Heart right ventricle (tissue), 16 donors: ENCODE data around the gene SLC16A3. TPM values are rescaled to one million over a fixed set of nuclear protein-coding genes. Genes with fewer than 3 reads are reported as not detected.
A peak's percentile ranks its signal among the peaks of the same experiment; 100 is the strongest.

Experiments used
- ATAC-seq, 8 donors: fragments of 200-7000 bp; cut with Tn5 transposase; one replicate each; pipeline ENCODE4 v1.9.1; 2020; ENCODE audit warnings: mild to moderate bottlenecking in 8 of 8, moderate library complexity in 8 of 8, moderate number of reproducible peaks in 1 of 8
- DNase-seq, 2 donors: peaks; one replicate each; pipeline ENCODE4 v3.0.0-alpha.2; 2020
- H3K27ac ChIP-seq, 10 donors: fragments of 200-600 bp; sonication (generic) in 2 of 10; one replicate each; pipeline versions ENCODE4 v1.5.0 to v1.8.0; 2020 to 2022; ENCODE audit warnings: mild to moderate bottlenecking in 3 of 10
- H3K27me3 ChIP-seq, 7 donors: fragments of 200-600 bp; one replicate each; pipeline ENCODE4 v1.8.0; 2021 to 2022; ENCODE audit warnings: mild to moderate bottlenecking in 2 of 7
- H3K36me3 ChIP-seq, 9 donors: fragments of 200-600 bp; sonication (generic) in 1 of 9; one replicate each; pipeline versions ENCODE4 v1.5.0 to v1.8.0; 2020 to 2022; ENCODE audit warnings: mild to moderate bottlenecking in 2 of 9
- H3K4me1 ChIP-seq, 9 donors: fragments of 200-600 bp; sonication (generic) in 1 of 9; one replicate each; pipeline versions ENCODE4 v1.5.0 to v1.8.0; 2020 to 2022; ENCODE audit warnings: mild to moderate bottlenecking in 4 of 9
- H3K4me3 ChIP-seq, 10 donors: fragments of 200-600 bp; sonication (generic) in 2 of 10; one replicate each; pipeline versions ENCODE4 v1.5.0 to v1.8.0; 2020 to 2022; ENCODE audit warnings: mild to moderate bottlenecking in 7 of 10, moderate library complexity in 2 of 10
- H3K9me3 ChIP-seq, 11 donors: fragments of 200-600 bp in 10 of 11; sonication (generic) in 2 of 11; one replicate each; pipeline versions ENCODE4 v1.5.0 to v1.8.0; 2013 to 2022; ENCODE audit warnings: mild to moderate bottlenecking in 2 of 11, control low read depth in 1 of 11, moderate library complexity in 1 of 11
- WGBS, 2 donors: extraction: QIAGEN DNeasy Blood & Tissue Kit; methylation state at CpG; one replicate each; pipeline ENCODE4 v1.1.7; 2013; ENCODE audit warnings: inconsistent platforms in 1 of 2; 5-methylcytosine and 5-hydroxymethylcytosine counted together
- intact Hi-C, 10 donors: fragments of 100-400 bp; cut with DNase I; formaldehyde crosslinking; loops; one replicate each; pipeline versions ENCODE4 v1.11.1 to v1.14.2; 2022
- long read RNA-seq, 3 donors: library from polyadenylated mRNA; unstranded; transcript quantifications; one replicate each; pipeline ENCODE4 v2.0.0, GENCODE V29; 2020 to 2021
- polyA plus RNA-seq, 2 donors: library from polyadenylated mRNA; stranded (reverse); fragments of 200-250 nt; gene quantifications; one replicate each; pipeline ENCODE4 v1.2.3, GENCODE V29; 2013
- total RNA-seq, 10 donors: library from RNA; stranded (reverse); fragmentation: NEBNext Ultra II Directional in 3 of 10; extraction: Animal tissue kit (Norgen Biotek cat#: 25700) in 3 of 10; gene quantifications; one replicate each; pipeline versions ENCODE4 v1.2.1 to v1.2.4, GENCODE V29; 2021 to 2023
- TF ChIP-seq, protein P1 (sequence below), 9 donors: fragments of 200-600 bp; sonication (generic) in 2 of 9; IDR thresholded peaks; one replicate each; pipeline versions ENCODE4 v1.5.0 to v1.8.0; 2021 to 2022; ENCODE audit warnings: antibody characterized with exemption in 9 of 9, mild to moderate bottlenecking in 5 of 9, moderate library complexity in 1 of 9
- donor health status: Arrhythmogenic right ventricular cardiomyopathy.
- donor health status: ischemic (EF 13 %, LVEDD 7.1; RV severe dilation, severe dysfunction).
- donor health status: healthy with polysubstance abuse.
- donor health status: DM: no; HTN: yes; CAD: no.
- donor health status: DM: no; HTN: no; CAD: no.
- donor health status: ischemic (EF 25% LVEDD 6.9; RV normal size, moderate dysfunction).
- donor health status: ischemic (EF 25% LVEDD 5.7; RV mildly dilated, moderate dysfunction).
- donor health status: healthy.
- donor health status: DM: yes; HTN: yes; CAD: no.
- donor health status: Ischemic cardiomyopathy.
- donor health status: ischemic (EF 35%, LVEDD 5.7; RV mildly dilated, moderate dysfunction).
- donor health status: nonischemic (EF 11% LVEDD 7.7; RV severe dilation, severe dysfunction).
- donor health status: DM: yes; HTN: yes; CAD: no.
- donor health status: PGD.
- donor health status: ischemic (EF 29% LVEDD 5.4; RV normal size, mild dysfunction).
- donor health status: nonischemic (EF 23%, LVEDD 6.1; RV moderate dilation, normal function).

SLC16A3 gene
- 10 to 100 TPM in 5 of 10 donors, 1 to 10 TPM in 5; 4.8 to 65.3 (median 10.1) TPM for total RNA-seq
- polyA plus RNA-seq, result 10 to 100 TPM in 1 of 2 donors, 1 to 10 TPM in 1; 8.4 to 33.6 TPM
- long read RNA-seq, donor 1, partial matches to known transcripts, result 0 of 3 reads
- long read RNA-seq, donor 1, other reads (novel, unspliced or antisense), result 0 of 3 reads
- long read RNA-seq, donor 2, full-length matches to known transcripts, result 4 of 9 reads
- long read RNA-seq, donor 2, partial matches to known transcripts, result 1 of 9 reads
- long read RNA-seq, donor 2, other reads (novel, unspliced or antisense), result 4 of 9 reads
- long read RNA-seq, donor 3, full-length matches to known transcripts, result 3 of 7 reads
- long read RNA-seq, donor 3, partial matches to known transcripts, result 0 of 7 reads
- long read RNA-seq, donor 3, other reads (novel, unspliced or antisense), result 4 of 7 reads

DNA sequence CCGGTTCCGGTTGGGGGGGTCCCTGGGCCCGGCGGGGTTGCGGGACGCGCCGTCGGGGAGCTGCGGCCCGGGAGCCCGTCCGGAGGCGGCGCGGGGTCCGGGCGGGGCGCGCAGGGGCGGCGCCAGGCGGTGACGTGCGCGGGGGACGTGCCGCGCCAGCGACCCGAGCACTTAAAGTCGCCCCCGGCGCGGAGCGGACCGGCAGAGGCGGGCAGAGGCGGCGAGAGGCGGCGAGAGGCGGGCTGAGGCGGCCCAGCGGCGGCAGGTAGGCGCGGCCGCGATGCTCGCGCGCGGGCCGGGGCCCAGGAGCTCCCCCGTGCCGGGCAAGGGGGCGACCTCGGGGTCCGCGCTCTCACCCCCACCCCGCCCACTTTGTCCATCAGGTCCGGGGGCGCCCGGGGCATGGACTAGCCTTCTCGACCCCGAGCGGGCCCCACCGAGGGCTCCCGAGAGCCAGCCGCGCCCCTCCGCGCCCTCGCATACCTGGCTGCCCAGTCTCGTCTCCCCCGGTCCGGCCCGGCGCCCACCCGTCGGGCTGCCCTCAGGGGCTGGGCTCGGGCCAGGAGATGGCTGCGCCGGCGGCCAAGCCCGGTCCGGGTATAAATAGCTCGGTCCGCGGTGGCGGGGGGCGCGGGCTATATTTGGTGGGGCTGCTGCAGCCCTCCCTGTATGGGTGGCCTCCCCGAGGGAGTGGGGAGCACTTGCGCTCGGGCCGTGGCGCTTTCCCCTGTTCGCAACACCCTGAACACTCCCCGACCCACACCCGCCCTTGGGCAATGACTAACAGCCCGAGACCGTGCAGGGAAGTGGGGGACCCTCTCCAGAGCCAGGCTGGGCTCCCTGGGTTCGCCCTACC, at the start of gene SLC16A3:
Gene SLC16A3 (plus strand): TSS at position 201 of the 856 bp plus-strand sequence. CDS start 6,967 bp downstream, outside the sequence.
- 3 to 4% methylated on average over 68 to 104 of the region's 105 CpGs for WGBS, 2 donors
- Histone ChIP-seq H3K9me3 (no peaks in the 10 kb centered on the region), H3K27me3 (no peaks in the 10 kb centered on the region), H3K4me1 (peaks cover 16 to 77% (median 58%) of the 10 kb centered on the region in 9 donors), H3K27ac (peak within 1 kb of the TSS; percentile 85 to 100 (median 97)), H3K4me3 (peak within 1 kb of the TSS; percentile 35 to 88 (median 70)), H3K36me3 (peaks cover 0 to 8% (median 0%) of the 10 kb centered on the region in 9 donors)
- TF ChIP-seq, protein P1, sequence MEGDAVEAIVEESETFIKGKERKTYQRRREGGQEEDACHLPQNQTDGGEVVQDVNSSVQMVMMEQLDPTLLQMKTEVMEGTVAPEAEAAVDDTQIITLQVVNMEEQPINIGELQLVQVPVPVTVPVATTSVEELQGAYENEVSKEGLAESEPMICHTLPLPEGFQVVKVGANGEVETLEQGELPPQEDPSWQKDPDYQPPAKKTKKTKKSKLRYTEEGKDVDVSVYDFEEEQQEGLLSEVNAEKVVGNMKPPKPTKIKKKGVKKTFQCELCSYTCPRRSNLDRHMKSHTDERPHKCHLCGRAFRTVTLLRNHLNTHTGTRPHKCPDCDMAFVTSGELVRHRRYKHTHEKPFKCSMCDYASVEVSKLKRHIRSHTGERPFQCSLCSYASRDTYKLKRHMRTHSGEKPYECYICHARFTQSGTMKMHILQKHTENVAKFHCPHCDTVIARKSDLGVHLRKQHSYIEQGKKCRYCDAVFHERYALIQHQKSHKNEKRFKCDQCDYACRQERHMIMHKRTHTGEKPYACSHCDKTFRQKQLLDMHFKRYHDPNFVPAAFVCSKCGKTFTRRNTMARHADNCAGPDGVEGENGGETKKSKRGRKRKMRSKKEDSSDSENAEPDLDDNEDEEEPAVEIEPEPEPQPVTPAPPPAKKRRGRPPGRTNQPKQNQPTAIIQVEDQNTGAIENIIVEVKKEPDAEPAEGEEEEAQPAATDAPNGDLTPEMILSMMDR (IDR thresholded peaks at IDR 0.05), result no peak
- DNase-seq, result peak in 1 of 2 donors; percentile 75
- ATAC-seq, result peak in 4 of 8 donors; percentile 13 to 31 (median 16)
- intact Hi-C loops, result no loop called here

- TF ChIP-seq, protein P1 (IDR thresholded peaks at IDR 0.05), result no peak
- Histone ChIP-seq H3K27me3 (no peaks in the 10 kb centered on the region), H3K36me3 (peaks cover 0 to 85% (median 10%) of the 10 kb centered on the region in 9 donors), H3K27ac (no peak overlapping the region), H3K9me3 (no peaks in the 10 kb centered on the region), H3K4me1 (no peaks in the 10 kb centered on the region), H3K4me3 (no peak overlapping the region)
- intact Hi-C loops, result no loop called here
- ATAC-seq, result no peak
- DNase-seq, result no peak
- WGBS, 2 donors, result 93 to 94% methylated on average over 13 of the region's 13 CpGs
These were observed 49.4 kb upstream of the SLC16A3 start for GRCh38 chr17:82179412-82179811.

DNA sequence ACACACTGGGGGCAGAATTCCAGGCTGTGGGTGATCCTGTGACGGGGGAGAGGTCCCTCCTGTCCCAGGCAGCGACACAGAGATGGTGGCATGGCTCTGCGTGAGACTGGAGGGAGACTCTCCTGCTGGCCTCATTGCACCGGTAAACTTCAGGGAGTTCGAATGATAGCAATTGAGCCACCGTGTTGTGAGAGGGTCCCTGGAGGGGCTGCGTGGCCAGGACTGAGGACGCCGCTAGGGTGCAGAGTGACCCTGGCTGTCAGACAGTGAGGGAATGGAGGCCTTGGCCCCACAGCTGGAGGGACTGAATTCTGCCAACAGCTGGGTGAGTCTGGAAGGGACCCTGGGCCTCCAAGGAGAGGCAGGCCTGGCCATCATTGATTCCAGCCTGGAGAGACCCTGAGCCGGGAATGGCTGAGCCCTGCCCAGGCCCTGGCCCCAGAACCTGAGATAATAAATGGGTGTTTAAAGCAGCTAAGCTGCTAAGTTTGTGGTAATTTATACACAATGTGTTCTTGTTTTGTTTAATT, 48.8 kb upstream of the SLC16A3 start:
- 93 to 95% methylated on average over 10 of the region's 10 CpGs for WGBS, 2 donors
- H3K9me3 ChIP-seq, result no peaks in the 10 kb centered on the region
- intact Hi-C loops, result no loop called here
- no peak overlapping the region for H3K27ac ChIP-seq
- H3K4me1 ChIP-seq, result no peaks in the 10 kb centered on the region
- TF ChIP-seq, protein P1 (IDR thresholded peaks at IDR 0.05), result no peak
- ATAC-seq (no peak), DNase-seq (no peak)
- H3K4me3 ChIP-seq, result no peak overlapping the region
- H3K27me3 ChIP-seq, result no peaks in the 10 kb centered on the region
- peaks cover 0 to 85% (median 15%) of the 10 kb centered on the region in 9 donors for H3K36me3 ChIP-seq
